Mucosa of descending colon (tissue), 3 donors: ENCODE data around the gene ERG28. TPM values are rescaled to one million over a fixed set of nuclear protein-coding genes. Genes with fewer than 3 reads are reported as not detected.
"Not testable (repeated sequence)": the region's sequence is repeated elsewhere in the genome, so short reads cannot be mapped to it uniquely, and the experiment has no call there.

ENCODE experiments used
- ATAC-seq: fragments of 200-7000 bp; cut with Tn5 transposase; one replicate; pipeline ENCODE4 v1.9.1; 2020; ENCODE audit warnings: mild to moderate bottlenecking, moderate library complexity
- DNase-seq, 3 donors: peaks; one replicate each; pipeline ENCODE4 v3.0.0-alpha.2; 2020
- H3K36me3 ChIP-seq: fragments of 200-600 bp; one replicate; pipeline ENCODE4 v1.8.0; 2021; ENCODE audit warnings: low read depth, mild to moderate bottlenecking
- H3K4me1 ChIP-seq: fragments of 200-600 bp; one replicate; pipeline ENCODE4 v1.8.0; 2021; ENCODE audit warnings: low read depth, mild to moderate bottlenecking
- H3K4me3 ChIP-seq: fragments of 200-600 bp; one replicate; pipeline ENCODE4 v1.8.0; 2021; ENCODE audit warnings: mild to moderate bottlenecking
- H3K9me3 ChIP-seq: fragments of 200-600 bp; one replicate; pipeline ENCODE4 v1.8.0; 2021; ENCODE audit warnings: mild to moderate bottlenecking
- CTCF ChIP-seq: fragments of 200-600 bp; IDR thresholded peaks from one replicate; pipeline ENCODE4 v1.8.0; 2022; ENCODE audit warnings: antibody characterized with exemption, mild to moderate bottlenecking
- intact Hi-C, 2 donors: fragments of 100-400 bp; cut with DNase I in 1 of 2; cut with micrococcal nuclease in 1 of 2; formaldehyde crosslinking; loops; one replicate each; pipeline versions ENCODE4 v1.11.0 to v1.11.1; 2022; cut with DNase I, micrococcal nuclease
- total RNA-seq, 3 donors: library from RNA; stranded (reverse); fragmentation: NEBNext Ultra II Directional in 2 of 3; extraction: Animal tissue kit (Norgen Biotek cat#: 25700) in 2 of 3; gene quantifications; one replicate each; pipeline versions ENCODE4 v1.2.1 to v1.2.4, GENCODE V29; 2021 to 2023
- donor health status: DM: no; HTN: no; CAD: no; lungs with moderate emphysema.
- donor health status: DM: no; HTN: no; CAD: no.
- donor health status: DM: no; HTN: yes; CAD: no.

The ERG28 gene
- total RNA-seq, 3 donors from 2014 or later = 13.5 to 23.9 (median 23.7) TPM

DNA sequence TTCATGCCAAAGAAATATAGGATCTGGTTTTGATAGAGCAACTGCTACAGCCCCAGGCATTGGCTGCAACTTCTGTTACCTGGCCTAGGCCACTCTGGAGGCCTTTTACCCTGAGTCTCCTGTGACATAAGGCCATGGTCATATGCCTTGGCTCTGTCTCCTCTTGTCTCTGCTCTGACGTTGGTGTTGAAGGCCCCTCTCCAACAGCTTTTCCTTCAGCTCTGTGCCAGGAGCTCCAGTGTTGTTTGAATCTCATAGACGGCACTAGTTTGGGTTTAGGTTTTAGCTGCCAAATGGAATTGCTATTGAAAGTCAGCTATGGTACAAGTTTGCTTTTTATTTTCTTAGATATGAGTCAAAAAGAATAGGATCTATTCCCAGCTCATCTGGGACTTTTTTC lies 41.4 kb upstream of the ERG28 start:
- no peak for ATAC-seq

DNA sequence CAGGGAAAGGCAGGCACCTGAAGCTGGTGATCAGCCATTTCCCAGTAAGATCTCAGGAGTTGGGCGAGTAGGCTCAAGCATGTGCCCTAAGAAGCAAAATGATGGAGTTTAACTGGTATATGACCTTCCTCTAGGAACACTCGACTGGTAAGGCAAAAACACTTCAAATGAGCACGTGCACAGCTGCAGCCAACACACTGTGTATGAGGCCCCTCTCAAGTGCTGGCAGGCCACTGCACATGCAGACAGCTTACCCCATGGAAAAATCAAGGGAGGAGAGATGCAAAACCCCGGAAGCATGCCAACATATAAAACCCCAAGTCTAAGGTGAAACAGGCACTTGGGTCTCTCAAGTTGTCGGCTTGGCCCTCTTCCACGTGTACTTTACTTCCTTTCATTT lies 39.6 kb upstream of the ERG28 start:
- Histone ChIP-seq H3K4me3 (no peak overlapping the region), H3K9me3 (peaks cover under 1% of the 10 kb centered on the region), H3K36me3 (no peaks in the 10 kb centered on the region), H3K4me1 (no peaks in the 10 kb centered on the region)
- no peak for TF ChIP-seq CTCF
- ATAC-seq (no peak), DNase-seq (no peak)
- intact Hi-C loops = loop anchor here in 1 of 2 donors (10.0 kb wide), 1 partner anchor 285 kb away; the partner anchor contains the start of genes IFT43 and TGFB3

More for the DNA sequence above, 41.4 kb upstream of the ERG28 start:
- TF ChIP-seq CTCF = no peak
- Histone ChIP-seq H3K4me1 (no peaks in the 10 kb centered on the region), H3K9me3 (no peaks in the 10 kb centered on the region), H3K36me3 (no peaks in the 10 kb centered on the region), H3K4me3 (no peak overlapping the region)
- no peak for DNase-seq
- intact Hi-C loops = loop anchor here in 1 of 2 donors (10.0 kb wide), 1 partner anchor 283 kb away; the partner anchor contains the start of genes IFT43 and TGFB3

DNA sequence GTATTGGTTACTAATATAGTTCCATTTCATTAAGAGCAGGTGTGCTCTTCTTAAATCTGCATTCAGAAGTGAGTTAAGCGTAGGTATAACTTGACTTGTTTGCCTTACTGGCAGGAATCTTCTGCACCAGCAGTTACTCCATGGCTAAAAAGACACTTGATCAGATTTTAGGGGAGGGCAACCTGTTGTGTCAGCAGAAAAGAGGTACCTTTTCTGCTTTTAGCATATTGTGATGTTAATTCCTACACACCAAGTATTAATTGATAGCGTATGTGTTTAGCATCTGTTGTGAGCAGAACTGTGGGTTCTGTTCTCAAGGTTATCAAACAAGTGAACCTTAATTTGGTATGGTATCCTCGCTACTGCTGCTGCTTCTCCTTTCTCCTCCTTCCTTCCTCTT lies 38.7 kb upstream of the ERG28 start:
- DNase-seq (no peak), ATAC-seq (no peak)
- H3K9me3 ChIP-seq = peaks cover 10% of the 10 kb centered on the region
- intact Hi-C loops = no loop called here
- no peaks in the 10 kb centered on the region for H3K36me3 ChIP-seq
- TF ChIP-seq CTCF = no peak
- H3K4me3 ChIP-seq = no peak overlapping the region
- no peaks in the 10 kb centered on the region for H3K4me1 ChIP-seq

DNA sequence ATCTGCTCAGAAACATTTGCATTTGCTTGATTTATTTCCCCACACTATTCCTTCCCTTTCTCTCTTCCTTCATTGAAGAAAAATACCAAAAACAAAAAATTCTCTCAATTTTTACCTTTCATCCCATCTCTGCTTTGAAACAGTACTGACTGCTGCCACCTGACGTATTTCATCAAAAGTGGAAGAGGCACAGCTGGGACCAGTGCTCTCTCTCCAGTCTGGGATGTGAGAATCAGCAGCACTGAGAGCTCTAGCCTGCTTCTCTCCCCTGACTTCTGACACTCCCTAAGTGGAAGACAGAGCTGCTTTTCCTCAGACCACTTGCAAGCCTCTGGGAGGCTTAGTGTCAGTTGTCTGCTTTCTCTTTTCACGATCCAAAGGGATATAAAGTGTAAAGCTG lies 37.2 kb upstream of the ERG28 start:
- TF ChIP-seq CTCF = no peak
- DNase-seq = no peak
- ATAC-seq = no peak
- intact Hi-C loops = no loop called here
- Histone ChIP-seq H3K4me3 (no peak overlapping the region), H3K4me1 (no peaks in the 10 kb centered on the region), H3K36me3 (no peaks in the 10 kb centered on the region), H3K9me3 (peaks cover 13% of the 10 kb centered on the region)

DNA sequence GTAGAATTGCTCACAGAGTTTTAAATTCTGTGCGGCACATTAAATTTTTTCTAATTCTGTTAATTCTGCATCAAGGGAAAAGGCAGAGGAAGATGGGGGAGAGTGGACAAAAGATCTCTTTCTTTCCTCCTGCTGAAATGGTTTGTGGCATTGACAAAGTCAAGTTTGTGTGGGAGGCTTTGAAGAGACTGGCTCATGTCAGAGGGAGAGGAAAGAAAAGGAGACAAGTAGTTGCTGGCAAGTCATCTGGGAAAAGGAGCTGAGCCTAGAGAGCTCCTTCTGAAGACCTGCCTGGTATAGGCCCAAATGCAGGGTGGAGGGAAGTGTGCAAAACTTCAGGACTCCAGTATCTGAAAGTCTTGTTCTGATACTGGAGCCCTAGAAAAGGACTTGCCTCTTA lies 36.7 kb upstream of the ERG28 start:
- Histone ChIP-seq H3K9me3 (peaks cover 13% of the 10 kb centered on the region), H3K4me1 (no peaks in the 10 kb centered on the region), H3K36me3 (no peaks in the 10 kb centered on the region), H3K4me3 (no peak overlapping the region)
- TF ChIP-seq CTCF = no peak
- intact Hi-C loops = no loop called here
- no peak for DNase-seq
- ATAC-seq = no peak

GRCh38 chr14:75695025-75695424 lies 34.3 kb upstream of the ERG28 start:
- DNase-seq, H3K4me3 ChIP-seq, intact Hi-C loops, ATAC-seq, H3K4me1 ChIP-seq, H3K36me3 ChIP-seq: not testable (repeated sequence)
- H3K9me3 ChIP-seq = peaks cover 13% of the 10 kb centered on the region
